GM21390 (cell line): ENCODE measurements around the gene COL13A1.

Source experiments
- ATAC-seq: cut with Tn5 transposase; IDR thresholded peaks from one replicate; pipeline ENCODE4 v1.9.1; 2021; ENCODE audit not compliant: unreplicated experiment

COL13A1 gene

DNA sequence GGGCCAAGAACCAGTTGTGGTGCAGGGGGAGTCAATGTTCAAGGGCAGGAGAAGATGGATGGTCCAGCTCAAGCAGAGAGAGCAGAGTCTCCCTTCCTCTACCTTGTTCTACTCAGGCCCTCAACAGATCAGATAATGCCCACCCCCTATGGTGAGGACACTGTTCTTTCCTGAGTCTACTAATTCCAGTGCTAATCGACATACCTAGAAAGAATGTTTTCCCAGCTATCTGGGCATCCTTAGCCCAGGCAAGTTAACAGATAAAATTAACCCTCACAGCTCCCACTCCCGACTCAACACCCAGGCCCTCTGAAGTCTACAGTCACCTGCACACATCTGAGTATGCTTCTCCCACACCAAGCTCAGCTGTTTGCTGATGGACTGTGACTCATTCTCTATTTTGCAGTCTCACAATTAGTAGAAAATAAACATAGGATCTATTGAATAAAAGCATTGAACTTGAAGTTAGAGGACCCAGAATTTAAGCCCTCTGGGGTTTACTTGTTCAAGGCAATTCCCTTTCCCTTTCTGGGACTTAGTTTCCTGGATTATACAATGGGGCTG lies 17.1 kb downstream of the COL13A1 start:
- no peak for ATAC-seq

DNA sequence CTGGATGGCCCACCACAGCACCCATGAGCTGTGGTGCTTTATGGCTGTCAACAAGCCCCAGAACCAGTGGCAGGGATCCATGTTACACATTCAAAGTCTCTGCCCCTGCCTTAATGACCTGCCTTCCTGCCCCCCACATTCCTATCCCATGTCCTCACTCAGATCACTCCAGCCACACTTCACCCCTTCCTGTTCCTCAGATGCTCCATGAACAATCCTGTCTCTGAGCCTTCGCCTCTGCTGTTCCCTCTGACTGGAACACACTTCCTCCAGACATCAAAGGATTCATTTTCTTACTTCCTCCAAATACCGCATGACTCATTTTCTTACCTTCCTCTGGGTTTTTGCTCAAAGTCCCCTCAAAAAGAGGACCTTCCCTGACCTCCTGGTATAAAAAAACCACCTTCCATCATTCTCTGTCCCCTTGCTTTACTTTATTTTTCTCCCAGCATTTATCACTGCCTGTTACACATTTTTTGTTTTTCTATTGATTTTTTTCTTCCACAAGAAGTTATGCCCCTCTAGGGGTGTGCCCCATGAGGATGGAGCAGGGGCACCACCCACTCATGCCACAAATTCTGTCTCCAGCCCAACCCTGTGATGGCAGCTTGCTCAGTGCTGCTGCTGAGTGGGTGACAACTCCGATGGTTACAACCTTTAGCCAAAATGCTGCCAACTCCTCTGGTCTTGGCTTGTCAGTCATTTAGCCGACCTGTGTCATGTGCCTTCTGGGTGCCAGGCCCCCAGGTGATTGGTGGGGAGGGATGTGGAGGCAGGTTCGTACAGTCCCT lies 18.2 kb downstream of the COL13A1 start:
- no peak for ATAC-seq

DNA sequence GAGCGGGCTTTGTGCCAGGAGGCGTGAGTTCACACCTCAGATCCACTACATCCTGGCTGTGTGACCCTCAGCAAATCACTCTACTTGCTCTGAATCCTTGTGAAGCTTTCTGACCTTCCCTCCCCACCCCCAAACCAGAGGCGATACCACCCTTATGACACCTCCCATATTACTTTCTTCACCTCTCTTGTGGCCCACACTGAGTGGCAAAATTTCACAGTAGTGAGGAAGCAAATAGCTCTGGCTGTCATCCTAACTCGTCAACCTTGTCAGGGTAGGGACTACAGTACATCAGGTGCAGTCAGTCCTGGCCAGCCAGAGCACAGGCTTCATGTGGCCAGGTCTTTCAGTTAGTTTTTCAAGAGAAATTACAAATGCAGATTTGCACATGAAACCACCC lies 19.1 kb downstream of the COL13A1 start:
- ATAC-seq, result no peak

DNA sequence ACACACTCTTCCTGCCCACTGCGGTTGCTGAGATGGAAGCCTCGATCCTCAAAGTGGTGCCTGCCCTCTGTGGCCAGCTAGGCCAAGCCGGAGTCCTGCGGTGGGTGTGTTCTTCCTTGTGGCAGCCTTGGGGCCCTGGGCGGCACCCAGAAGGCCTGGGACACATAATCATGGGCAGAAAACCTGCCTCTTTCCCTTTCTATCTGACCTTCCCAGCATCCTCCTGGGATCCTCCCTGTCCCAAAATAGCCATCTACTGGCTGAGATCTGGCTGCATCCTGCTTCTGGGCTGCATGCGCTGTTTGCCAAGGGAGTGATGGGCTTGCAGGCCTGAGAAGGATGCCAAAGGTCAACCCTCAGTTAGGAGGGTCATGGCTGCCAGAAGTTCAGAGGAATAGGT lies 23.9 kb downstream of the COL13A1 start:
- ATAC-seq, result no peak

DNA sequence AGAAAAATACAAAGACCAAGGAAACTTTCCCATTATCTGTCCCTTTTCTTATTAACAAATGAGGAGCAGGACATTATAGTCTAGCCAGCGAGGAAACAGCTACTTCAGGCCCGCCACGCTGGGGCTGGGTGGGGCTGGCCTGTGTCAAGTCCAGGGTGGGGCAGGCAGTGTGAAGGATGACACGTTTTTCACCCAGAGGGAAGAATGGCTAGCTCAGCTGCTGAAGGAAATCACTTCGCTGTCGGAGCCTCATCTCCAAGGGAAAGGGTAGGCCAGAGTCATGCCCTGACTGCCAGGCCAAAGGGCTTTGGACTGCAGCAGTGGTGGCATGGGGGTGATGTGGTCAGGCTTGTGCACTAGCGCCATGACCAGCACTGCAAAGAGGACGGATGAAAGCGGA lies 24.4 kb downstream of the COL13A1 start:
- no peak for ATAC-seq

DNA sequence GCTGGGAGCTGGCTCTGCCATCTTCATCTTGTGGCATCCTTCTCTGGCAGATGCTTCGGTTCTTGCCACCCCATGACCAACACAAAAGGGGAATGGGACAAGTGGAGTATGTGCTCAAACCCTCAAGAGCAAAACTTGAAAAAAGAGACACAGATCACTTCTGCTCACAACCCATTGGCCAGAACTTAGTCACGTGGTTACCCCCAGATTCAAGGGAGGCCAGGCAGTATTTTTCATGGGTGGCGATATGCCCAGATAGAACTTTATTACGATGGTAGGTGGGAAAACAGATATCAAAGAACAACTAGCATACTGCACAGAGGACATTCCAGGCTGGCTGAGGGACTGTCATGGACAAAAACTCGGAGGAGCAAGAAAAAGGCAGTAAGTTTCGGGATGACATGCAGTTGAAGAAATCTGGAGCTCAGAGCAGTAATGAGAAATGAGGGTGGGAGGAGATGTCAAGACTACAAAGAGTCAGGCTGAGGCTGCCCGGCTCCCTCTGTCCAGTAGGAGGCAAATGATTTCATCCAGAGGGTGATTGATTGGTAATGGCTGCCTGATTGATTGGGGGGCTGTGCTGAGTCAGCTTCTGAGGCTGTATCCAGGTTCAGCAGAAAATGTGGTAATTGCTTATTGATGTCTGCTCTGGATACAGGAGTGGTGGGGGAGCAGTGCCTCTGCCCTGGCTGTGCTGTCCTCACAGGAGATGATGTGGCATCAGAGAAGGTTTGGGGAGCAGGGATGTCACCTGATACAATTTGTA lies 25.3 kb downstream of the COL13A1 start:
- no peak for ATAC-seq

DNA sequence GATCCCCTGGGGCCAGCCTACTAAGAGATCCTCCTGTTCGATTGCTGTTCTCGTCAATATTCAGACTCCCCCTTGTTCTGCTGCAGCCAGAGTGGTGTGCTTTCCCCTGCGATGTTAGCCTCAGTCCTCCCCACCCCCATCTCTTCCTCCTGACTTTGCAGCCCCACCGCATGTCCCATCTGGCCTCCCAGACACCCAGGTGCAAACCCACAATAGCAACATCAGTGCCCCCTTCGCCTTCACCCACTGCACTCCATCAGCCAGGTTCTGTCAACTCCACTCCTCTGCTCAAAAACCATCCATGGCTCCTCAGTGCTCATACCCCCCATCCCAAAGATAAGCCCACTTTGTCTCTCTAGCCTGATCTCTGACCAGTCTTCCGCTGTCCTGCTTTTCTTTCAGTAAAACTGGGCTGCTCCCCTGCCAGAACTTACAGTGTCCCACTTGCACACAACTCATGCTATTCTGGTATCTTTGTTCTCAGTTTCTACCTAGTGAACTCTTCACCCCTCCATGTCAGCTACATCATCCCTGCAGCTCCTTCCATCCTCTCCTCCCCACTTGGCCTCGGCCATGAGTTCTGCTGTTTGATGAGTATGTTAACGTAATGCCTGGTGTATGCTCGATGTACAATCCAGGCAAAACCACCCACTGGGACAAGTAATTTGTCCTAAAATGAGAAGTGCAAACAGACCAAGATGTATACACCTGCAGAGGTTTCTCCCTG lies 26.6 kb downstream of the COL13A1 start:
- no peak for ATAC-seq

DNA sequence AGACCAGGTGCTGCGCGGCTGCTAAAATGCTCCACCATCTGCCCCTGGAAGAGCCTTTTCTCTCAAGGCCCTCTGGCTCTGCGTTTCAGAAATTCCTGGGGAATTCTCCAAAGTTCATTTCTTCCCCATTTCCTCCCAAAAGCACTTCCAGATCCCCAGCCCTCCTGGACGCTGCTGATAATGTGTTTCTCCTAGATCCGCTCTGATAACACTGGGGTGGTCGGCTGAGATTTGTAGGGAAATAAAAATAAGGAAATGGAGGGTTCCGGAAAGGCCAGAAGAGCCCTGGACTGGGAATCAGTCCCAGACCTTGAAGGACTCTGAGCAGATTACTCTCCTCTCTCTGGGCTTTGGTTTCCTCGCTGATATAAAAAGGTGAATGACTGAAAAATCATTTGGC lies 28.1 kb downstream of the COL13A1 start:
- no peak for ATAC-seq

DNA sequence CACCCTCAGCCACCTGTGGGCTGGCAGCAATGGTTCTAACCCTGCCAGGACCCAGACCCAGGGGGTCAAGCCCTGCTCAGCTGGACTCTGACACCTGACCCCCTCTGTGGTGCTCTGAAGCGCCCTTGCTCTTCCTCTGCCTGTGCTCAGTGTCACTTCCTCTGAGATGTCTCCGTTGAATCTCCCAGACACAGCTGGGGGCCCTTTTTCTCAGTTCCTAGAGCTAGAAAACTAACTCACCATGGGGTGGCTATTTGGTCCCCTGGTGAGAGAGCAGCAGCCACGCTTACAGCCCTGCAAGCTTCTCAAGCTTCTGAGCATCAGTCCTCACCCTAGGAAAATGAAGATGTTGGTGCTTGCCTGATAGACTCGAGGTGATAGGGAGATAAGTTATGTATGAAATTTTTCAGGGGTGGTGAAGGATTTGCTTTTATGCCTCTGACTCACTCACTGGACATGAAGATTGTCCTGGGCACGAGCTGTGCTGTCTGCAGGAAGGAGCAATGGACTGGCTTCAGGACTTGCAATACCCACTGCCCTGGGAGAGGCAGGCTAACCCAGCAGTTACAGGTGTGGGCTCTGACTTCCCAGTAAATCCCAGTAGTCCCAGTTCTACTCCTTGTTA lies 29.6 kb downstream of the COL13A1 start:
- no peak for ATAC-seq

DNA sequence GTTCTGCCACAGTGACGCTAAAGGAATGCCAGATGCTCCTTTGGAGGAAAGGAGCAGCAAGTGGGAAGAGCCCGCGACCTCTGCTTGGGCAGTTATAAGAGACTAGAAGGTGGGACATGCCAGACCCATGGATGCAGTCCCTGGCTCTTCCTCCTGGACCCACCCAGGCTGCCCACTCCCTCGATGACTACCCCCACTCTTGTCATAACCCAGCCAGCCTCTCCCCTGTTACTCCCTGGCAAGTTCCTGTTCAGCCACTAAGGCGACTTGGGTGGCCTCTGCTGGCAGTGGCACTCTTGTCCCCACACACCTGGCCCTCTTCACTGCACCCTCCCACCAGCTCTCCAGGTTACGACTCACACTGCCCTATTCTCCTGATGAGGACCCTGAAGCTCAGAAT lies 33.5 kb downstream of the COL13A1 start:
- no peak for ATAC-seq

DNA sequence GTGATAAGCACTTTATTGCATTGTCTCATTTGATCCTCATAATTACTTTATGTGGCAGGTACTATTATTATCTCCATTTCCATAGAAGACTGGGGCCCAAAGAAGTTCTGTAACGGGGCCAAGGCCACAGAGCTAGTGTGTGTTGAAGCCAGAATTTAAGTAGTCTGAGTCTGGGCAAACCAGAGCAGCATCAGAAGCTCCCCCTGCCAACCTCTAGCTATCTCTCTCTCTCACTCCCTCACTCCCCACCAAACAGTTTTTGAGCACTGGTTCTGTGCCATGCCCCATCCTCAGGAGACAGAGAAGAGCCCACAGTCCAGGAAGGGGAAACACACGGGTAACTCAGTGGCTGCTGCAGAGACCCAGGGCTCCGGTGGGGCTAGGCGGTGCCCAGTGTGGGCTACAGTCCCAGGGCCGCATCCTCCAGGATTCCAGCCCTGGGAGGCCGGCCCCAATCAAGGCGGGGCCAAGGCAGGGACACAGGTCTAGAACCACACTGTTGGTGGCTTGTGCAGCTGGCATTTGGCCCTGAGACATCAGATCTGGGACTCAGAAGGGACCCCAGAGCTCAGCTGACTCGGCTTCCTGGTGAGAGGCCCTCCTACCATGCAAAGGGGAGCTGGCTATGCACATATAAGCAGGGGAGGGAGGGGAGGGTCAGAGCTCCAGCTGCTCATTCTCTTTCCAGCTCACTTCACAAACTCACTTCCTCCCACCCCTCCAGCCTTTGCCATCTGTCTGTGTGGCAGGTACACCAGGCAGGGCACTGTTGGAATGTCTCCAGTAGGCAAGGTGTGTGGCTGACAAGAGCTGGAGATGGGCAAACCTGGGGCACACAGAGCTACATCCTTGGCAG lies 34.4 kb downstream of the COL13A1 start:
- no peak for ATAC-seq

DNA sequence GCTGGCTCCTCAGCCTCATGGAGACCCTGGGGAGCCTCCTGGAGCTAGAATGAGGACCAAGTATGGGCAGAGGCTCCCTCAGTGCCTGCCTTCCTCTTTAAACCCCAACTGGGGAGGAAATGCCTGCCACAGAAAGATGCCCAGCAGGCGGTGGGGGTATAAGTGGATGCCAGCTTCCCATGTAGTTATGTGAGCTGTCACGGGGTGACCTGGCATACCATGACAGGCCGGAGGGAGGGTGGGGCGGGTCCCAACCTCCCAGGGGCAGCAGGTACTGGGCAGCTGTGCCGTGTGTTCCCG lies 35.0 kb downstream of the COL13A1 start:
- ATAC-seq, result no peak

DNA sequence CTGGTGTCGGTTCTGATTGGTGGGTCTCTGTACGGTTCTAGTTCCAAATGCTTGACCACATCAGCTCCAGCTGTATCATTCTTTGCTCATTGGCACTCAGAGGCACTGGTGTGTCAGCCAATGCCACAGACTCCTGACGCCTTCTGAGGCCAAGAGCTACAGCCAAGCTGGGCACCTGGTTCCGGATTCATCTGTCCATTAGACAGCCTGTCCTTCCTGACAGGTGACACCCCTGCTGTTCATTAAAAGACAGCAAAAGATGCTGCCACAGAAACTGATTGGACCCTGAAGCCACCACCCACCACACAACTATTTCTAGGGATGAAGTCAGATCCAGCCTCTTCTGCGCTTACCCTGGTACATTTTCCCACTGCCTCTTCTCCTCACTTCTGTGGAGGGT lies 35.6 kb downstream of the COL13A1 start:
- ATAC-seq, result no peak

DNA sequence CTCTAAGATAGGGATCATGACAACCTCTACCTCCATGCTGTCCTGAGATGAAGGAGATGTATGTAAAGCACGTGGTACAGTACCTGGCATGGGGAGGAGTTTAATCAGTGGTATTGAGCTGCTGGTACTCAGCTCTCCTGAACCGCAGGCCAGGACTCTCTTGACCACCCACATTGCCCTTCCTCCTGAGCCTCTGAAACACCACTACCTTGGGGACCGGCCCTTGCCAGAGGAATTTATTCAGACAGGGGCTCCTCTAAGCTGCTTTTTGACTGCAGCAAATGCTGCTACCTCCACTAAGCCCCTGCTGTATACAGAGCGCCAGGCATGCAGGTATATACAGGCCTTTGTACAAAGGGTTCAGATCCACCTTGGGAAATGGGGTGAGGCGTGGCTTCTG lies 36.7 kb downstream of the COL13A1 start:
- no peak for ATAC-seq

DNA sequence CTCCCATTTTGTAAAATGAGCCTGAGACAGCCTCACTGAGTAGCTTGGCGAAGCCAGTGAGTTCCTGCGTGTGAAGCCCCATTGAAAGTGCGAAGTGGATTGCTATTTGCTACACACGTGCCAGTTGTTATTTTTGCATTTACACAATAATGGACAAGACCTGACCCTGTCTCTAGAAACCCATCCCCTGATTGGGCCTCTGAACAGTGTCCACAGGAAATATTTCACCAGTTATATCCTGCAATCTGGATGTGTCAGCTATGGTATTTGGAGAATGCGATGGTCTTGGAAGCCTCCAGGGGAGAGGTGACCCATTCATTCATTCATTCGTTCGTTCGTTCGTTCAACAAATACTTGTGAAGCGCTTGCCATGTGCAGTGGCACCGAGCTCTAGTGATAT lies 37.1 kb downstream of the COL13A1 start:
- ATAC-seq, result no peak

DNA sequence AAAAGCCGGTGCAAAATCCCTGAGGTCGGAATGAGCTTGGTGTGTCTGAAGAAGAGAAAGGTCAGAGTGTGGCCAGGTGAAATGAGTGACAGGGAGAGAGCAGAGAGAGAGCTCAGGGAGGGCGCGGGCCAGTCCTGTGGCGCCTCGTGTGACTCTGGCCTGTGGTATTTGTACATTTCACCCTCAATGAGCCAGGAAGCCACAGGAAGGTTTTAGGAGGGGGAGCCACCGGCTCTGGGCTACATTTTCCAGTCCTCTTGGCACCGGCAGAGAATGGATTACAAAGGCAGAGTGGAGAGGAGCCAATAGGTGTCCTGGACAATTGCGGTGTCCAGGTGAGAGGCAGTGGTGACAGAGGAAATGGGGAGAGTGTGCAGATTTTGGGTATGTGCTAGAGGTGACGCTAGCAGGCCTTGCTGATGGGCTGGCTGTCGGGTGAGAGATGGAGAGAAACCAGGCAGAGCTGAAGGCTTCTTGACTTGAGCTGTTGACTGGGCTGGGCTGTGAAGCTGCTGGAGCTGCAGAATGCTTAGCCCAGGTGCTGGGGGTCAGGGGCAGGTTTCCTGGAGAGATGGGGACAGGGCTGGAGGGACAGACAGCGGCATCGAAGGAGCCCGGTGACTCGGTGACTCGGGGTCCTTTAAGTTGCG lies 38.1 kb downstream of the COL13A1 start:
- ATAC-seq, result no peak

DNA sequence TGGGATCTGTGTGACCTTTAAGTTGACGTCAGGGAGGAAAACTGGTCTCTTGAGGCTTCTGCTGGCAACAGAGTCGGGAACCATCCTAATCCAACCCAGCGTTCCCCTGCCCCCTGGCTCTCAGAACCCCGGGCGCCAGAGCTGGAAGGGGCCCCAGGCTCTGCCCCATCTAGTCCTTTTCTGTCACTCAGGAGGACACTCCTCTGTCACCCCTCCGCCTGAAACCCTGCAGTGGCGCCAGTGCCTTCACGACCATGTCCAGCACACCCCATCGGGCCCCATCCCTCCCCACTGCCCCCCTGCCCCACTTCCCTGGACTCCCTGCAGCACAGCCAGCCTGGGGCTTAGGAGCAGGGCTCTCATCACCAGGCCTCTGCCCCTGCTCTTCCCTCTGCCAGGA lies 39.1 kb downstream of the COL13A1 start:
- no peak for ATAC-seq

DNA sequence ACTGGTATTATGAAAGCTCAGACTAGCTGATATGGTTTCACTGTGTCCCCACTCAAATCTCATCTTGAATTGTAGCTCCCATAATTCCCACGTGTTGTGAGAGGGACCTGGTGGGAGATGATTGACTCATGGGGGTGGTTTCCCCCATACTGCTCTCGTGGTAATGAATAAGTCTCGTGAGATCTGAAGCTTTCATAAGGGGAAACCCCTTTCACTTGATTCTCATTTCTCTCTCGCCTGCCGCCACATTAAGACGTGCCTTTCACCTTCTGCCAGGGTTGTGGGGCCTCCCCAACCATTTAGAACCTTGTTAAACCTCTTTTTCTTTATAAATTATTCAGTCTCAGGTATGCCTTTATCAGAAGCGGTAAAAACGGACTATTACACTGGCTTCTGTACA lies 40.3 kb downstream of the COL13A1 start:
- no peak for ATAC-seq

DNA sequence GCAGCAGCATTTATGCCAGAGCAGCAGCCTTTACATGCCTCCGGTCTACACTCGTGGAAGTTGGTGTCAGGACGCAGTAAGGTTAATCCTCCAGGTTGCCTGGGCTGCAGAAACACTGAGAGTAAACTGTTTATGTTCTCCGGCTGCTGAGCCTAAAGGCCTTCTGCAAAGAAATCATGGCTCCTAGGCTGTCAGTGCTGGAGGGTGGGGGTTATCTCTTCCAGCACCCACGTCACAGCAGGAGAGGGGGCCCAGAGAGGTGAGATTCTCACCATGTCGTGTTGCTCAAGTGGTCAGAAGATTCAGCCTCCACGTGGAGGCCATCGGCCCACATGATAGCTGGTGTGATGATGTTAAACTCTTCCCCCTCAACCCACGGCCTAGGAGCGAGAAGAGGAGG lies 41.2 kb downstream of the COL13A1 start:
- ATAC-seq, result no peak

DNA sequence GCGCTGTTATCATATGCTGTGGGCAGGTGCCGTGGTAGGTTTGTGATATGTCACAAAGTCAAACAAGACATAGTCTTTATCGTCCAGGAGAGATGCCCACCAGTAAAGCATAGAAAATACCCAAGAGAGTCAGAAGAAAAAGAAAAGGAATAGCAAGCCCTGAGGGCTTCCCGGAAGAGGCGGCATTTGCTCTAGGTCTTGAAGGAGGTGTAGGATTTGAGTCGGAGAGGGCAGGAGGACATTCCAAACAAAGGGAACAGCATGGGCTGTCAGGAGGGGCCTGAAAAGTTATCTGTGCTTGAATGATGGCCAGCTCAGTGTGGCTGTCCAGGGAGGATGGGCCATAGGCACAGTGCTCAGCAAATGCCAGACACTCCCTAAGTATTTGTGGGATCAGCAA lies 42.2 kb downstream of the COL13A1 start:
- ATAC-seq, result no peak
